ENCODE measurements around the gene NAV3.

Gene NAV3

DNA sequence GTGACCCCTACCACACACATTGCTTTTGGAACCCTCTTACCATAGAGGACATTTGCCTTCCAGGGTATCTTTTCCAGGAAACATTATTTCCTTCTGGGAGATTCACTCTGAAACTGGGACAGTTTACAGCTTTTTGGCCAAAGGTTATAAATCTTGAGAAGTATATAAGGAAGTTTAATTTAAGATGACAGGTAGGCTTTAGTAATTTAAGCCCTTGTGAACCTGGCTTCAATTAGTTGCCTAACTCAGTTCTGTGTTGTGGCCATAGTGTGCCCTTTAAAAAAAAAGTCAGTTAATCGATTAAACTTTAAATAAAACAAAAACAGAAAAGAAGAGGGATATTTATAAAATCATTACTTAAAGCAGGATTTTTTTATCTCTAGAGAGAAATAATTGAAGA is 142.9 kb downstream of the NAV3 start:
- WGBS (ENCODE audit: insufficient coverage), result no CpG with 5 or more reads among the region's 1 CpG

GRCh38 chr12:77974645-77975044 is 144.0 kb downstream of the NAV3 start:
- POLR2A ChIA-PET, result no interaction called here
- Histone ChIP-seq H3K36me3 (ENCODE audit: control insufficient read depth in 4 of 4, insufficient read depth in 4 of 4, low read length in 3 of 4) (no peaks in the 10 kb centered on the region), H3K9me3 (ENCODE audit: control extremely low read depth in 1 of 5, control insufficient read depth in 4 of 5, insufficient read depth in 2 of 5, low read depth in 1 of 5, low read length in 4 of 5) (no peaks in the 10 kb centered on the region), H3K4me1 (ENCODE audit: control extremely low read depth in 1 of 4, control insufficient read depth in 4 of 4, insufficient read depth in 4 of 4, low read length in 3 of 4) (no peaks in the 10 kb centered on the region), H3K4me3 (ENCODE audit: control insufficient read depth in 1 of 7, extremely low read depth in 1 of 7, insufficient read depth in 4 of 7, low read depth in 2 of 7, low read length in 6 of 7) (no peak overlapping the region), H3K27ac (ENCODE audit: insufficient read depth in 1 of 2, low read depth in 1 of 2, low read length in 2 of 2, poor library complexity in 1 of 2, severe bottlenecking in 2 of 2) (no peak overlapping the region), H3K27me3 (replicated peaks in 2 of 5; ENCODE audit: control insufficient read depth in 4 of 5, insufficient read depth in 5 of 5, low read length in 4 of 5) (no peaks in the 10 kb centered on the region)
- whole genome bisulfite sequencing (ENCODE audit: insufficient coverage), result 100% methylated on average over 1 of the region's 2 CpGs
- no peak for DNase-seq
- CTCF ChIA-PET, result interaction anchor here (0.7 to 2.0 kb wide), 2 partner anchors 23 to 40 kb away, joined by 3 to 4 read pairs; no protein-coding TSS in a partner anchor

More for the DNA sequence above, 142.9 kb downstream of the NAV3 start:
- no peaks in the 10 kb centered on the region for H3K36me3 ChIP-seq (ENCODE audit: control insufficient read depth in 4 of 4, insufficient read depth in 4 of 4, low read length in 3 of 4)
- no peaks in the 10 kb centered on the region for H3K27me3 ChIP-seq (replicated peaks in 2 of 5; ENCODE audit: control insufficient read depth in 4 of 5, insufficient read depth in 5 of 5, low read length in 4 of 5)
- no peak overlapping the region for H3K4me3 ChIP-seq (ENCODE audit: control insufficient read depth in 1 of 7, extremely low read depth in 1 of 7, insufficient read depth in 4 of 7, low read depth in 2 of 7, low read length in 6 of 7)
- no peak for DNase-seq
- ChIA-PET CTCF (no interaction called here), POLR2A (no interaction called here)
- no peaks in the 10 kb centered on the region for H3K4me1 ChIP-seq (ENCODE audit: control extremely low read depth in 1 of 4, control insufficient read depth in 4 of 4, insufficient read depth in 4 of 4, low read length in 3 of 4)
- no peak overlapping the region for H3K27ac ChIP-seq (ENCODE audit: insufficient read depth in 1 of 2, low read depth in 1 of 2, low read length in 2 of 2, poor library complexity in 1 of 2, severe bottlenecking in 2 of 2)
- H3K9me3 ChIP-seq (ENCODE audit: control extremely low read depth in 1 of 5, control insufficient read depth in 4 of 5, insufficient read depth in 2 of 5, low read depth in 1 of 5, low read length in 4 of 5), result no peaks in the 10 kb centered on the region

- ChIA-PET POLR2A (no interaction called here), CTCF (no interaction called here)
- no peak overlapping the region for H3K4me3 ChIP-seq (ENCODE audit: control insufficient read depth in 1 of 7, extremely low read depth in 1 of 7, insufficient read depth in 4 of 7, low read depth in 2 of 7, low read length in 6 of 7)
- 70% methylated on average over 2 of the region's 5 CpGs for WGBS (ENCODE audit: insufficient coverage)
- H3K27ac ChIP-seq (ENCODE audit: insufficient read depth in 1 of 2, low read depth in 1 of 2, low read length in 2 of 2, poor library complexity in 1 of 2, severe bottlenecking in 2 of 2), result no peak overlapping the region
- DNase-seq, result no peak
- H3K27me3 ChIP-seq (replicated peaks in 2 of 5; ENCODE audit: control insufficient read depth in 4 of 5, insufficient read depth in 5 of 5, low read length in 4 of 5), result no peaks in the 10 kb centered on the region
- H3K9me3 ChIP-seq (ENCODE audit: control extremely low read depth in 1 of 5, control insufficient read depth in 4 of 5, insufficient read depth in 2 of 5, low read depth in 1 of 5, low read length in 4 of 5), result no peaks in the 10 kb centered on the region
- H3K4me1 ChIP-seq (ENCODE audit: control extremely low read depth in 1 of 4, control insufficient read depth in 4 of 4, insufficient read depth in 4 of 4, low read length in 3 of 4), result no peaks in the 10 kb centered on the region
- H3K36me3 ChIP-seq (ENCODE audit: control insufficient read depth in 4 of 4, insufficient read depth in 4 of 4, low read length in 3 of 4), result no peaks in the 10 kb centered on the region
Measured at GRCh38 chr12:77979597-77980250, 149.0 kb downstream of the NAV3 start.

DNA sequence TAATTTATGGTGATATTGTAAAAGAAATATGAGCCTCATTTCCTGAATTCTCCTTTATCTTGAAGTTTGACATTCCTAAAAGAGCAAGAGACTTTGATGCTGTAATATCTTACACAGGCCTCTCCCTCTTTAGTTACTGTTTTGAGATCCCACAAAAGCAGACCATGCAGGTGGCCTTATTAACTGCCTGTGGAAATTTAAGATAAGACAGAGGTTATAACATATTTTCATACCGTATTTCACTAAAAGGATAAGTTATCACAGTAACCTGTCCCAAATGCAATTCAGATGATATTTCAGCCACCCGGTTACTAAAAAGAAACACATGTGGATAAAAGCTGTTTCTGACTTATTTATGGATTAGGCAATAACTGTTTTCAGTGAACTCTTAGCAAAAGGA is 150.1 kb downstream of the NAV3 start:
- Histone ChIP-seq H3K9me3 (ENCODE audit: control extremely low read depth in 1 of 5, control insufficient read depth in 4 of 5, insufficient read depth in 2 of 5, low read depth in 1 of 5, low read length in 4 of 5) (no peaks in the 10 kb centered on the region), H3K4me1 (ENCODE audit: control extremely low read depth in 1 of 4, control insufficient read depth in 4 of 4, insufficient read depth in 4 of 4, low read length in 3 of 4) (no peaks in the 10 kb centered on the region), H3K4me3 (ENCODE audit: control insufficient read depth in 1 of 7, extremely low read depth in 1 of 7, insufficient read depth in 4 of 7, low read depth in 2 of 7, low read length in 6 of 7) (no peak overlapping the region), H3K27me3 (replicated peaks in 2 of 5; ENCODE audit: control insufficient read depth in 4 of 5, insufficient read depth in 5 of 5, low read length in 4 of 5) (no peaks in the 10 kb centered on the region), H3K36me3 (ENCODE audit: control insufficient read depth in 4 of 4, insufficient read depth in 4 of 4, low read length in 3 of 4) (no peaks in the 10 kb centered on the region), H3K27ac (ENCODE audit: insufficient read depth in 1 of 2, low read depth in 1 of 2, low read length in 2 of 2, poor library complexity in 1 of 2, severe bottlenecking in 2 of 2) (no peak overlapping the region)
- CTCF ChIA-PET, result no interaction called here
- WGBS (ENCODE audit: insufficient coverage), result no CpG with 5 or more reads among the region's 2 CpGs
- DNase-seq, result no peak
- POLR2A ChIA-PET, result no interaction called here

- Histone ChIP-seq H3K4me1 (ENCODE audit: control extremely low read depth in 1 of 4, control insufficient read depth in 4 of 4, insufficient read depth in 4 of 4, low read length in 3 of 4) (no peaks in the 10 kb centered on the region), H3K36me3 (ENCODE audit: control insufficient read depth in 4 of 4, insufficient read depth in 4 of 4, low read length in 3 of 4) (no peaks in the 10 kb centered on the region), H3K9me3 (ENCODE audit: control extremely low read depth in 1 of 5, control insufficient read depth in 4 of 5, insufficient read depth in 2 of 5, low read depth in 1 of 5, low read length in 4 of 5) (no peaks in the 10 kb centered on the region), H3K27me3 (replicated peaks in 2 of 5; ENCODE audit: control insufficient read depth in 4 of 5, insufficient read depth in 5 of 5, low read length in 4 of 5) (no peaks in the 10 kb centered on the region), H3K27ac (ENCODE audit: insufficient read depth in 1 of 2, low read depth in 1 of 2, low read length in 2 of 2, poor library complexity in 1 of 2, severe bottlenecking in 2 of 2) (no peak overlapping the region), H3K4me3 (ENCODE audit: control insufficient read depth in 1 of 7, extremely low read depth in 1 of 7, insufficient read depth in 4 of 7, low read depth in 2 of 7, low read length in 6 of 7) (no peak overlapping the region)
- no peak for DNase-seq
- CTCF ChIA-PET, result no interaction called here
- POLR2A ChIA-PET, result no interaction called here
Measured at GRCh38 chr12:77983859-77984258, 153.2 kb downstream of the NAV3 start.

GRCh38 chr12:77992760-77993159 is 162.1 kb downstream of the NAV3 start:
- Histone ChIP-seq H3K36me3 (ENCODE audit: control insufficient read depth in 4 of 4, insufficient read depth in 4 of 4, low read length in 3 of 4) (no peaks in the 10 kb centered on the region), H3K4me1 (ENCODE audit: control extremely low read depth in 1 of 4, control insufficient read depth in 4 of 4, insufficient read depth in 4 of 4, low read length in 3 of 4) (no peaks in the 10 kb centered on the region), H3K27ac (ENCODE audit: insufficient read depth in 1 of 2, low read depth in 1 of 2, low read length in 2 of 2, poor library complexity in 1 of 2, severe bottlenecking in 2 of 2) (no peak overlapping the region), H3K27me3 (replicated peaks in 2 of 5; ENCODE audit: control insufficient read depth in 4 of 5, insufficient read depth in 5 of 5, low read length in 4 of 5) (no peaks in the 10 kb centered on the region), H3K9me3 (ENCODE audit: control extremely low read depth in 1 of 5, control insufficient read depth in 4 of 5, insufficient read depth in 2 of 5, low read depth in 1 of 5, low read length in 4 of 5) (no peaks in the 10 kb centered on the region), H3K4me3 (ENCODE audit: control insufficient read depth in 1 of 7, extremely low read depth in 1 of 7, insufficient read depth in 4 of 7, low read depth in 2 of 7, low read length in 6 of 7) (no peak overlapping the region)
- POLR2A ChIA-PET, result no interaction called here
- DNase-seq, result no peak
- CTCF ChIA-PET, result no interaction called here
- WGBS (ENCODE audit: insufficient coverage), result no CpG with 5 or more reads among the region's 1 CpG

DNA sequence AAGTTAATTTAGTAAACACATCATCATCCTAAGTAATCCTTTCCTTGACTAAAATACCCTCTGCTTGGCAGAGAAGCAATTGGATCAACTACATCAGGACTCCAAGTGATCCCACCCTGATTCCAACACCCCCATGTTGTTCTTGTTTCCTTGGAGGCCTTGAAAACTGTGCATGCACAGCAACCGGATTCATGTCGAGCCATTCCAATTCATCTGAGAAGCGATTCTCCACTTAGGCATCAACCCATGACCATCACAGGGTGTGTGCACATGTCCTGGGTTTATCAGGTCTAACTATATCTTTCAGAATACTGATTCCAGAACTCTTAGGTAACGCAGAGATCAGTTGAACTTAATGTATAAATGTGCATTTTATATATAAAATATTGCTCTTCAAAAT is 163.0 kb downstream of the NAV3 start:
- Histone ChIP-seq H3K4me1 (ENCODE audit: control extremely low read depth in 1 of 4, control insufficient read depth in 4 of 4, insufficient read depth in 4 of 4, low read length in 3 of 4) (no peaks in the 10 kb centered on the region), H3K4me3 (ENCODE audit: control insufficient read depth in 1 of 7, extremely low read depth in 1 of 7, insufficient read depth in 4 of 7, low read depth in 2 of 7, low read length in 6 of 7) (no peak overlapping the region), H3K36me3 (ENCODE audit: control insufficient read depth in 4 of 4, insufficient read depth in 4 of 4, low read length in 3 of 4) (no peaks in the 10 kb centered on the region), H3K27me3 (replicated peaks in 2 of 5; ENCODE audit: control insufficient read depth in 4 of 5, insufficient read depth in 5 of 5, low read length in 4 of 5) (no peaks in the 10 kb centered on the region), H3K27ac (ENCODE audit: insufficient read depth in 1 of 2, low read depth in 1 of 2, low read length in 2 of 2, poor library complexity in 1 of 2, severe bottlenecking in 2 of 2) (no peak overlapping the region), H3K9me3 (ENCODE audit: control extremely low read depth in 1 of 5, control insufficient read depth in 4 of 5, insufficient read depth in 2 of 5, low read depth in 1 of 5, low read length in 4 of 5) (no peaks in the 10 kb centered on the region)
- 59% methylated on average over 3 of the region's 4 CpGs for WGBS (ENCODE audit: insufficient coverage)
- POLR2A ChIA-PET, result no interaction called here
- no peak for DNase-seq
- CTCF ChIA-PET, result no interaction called here
